ENCODE results near the gene SPC25. TPM values are rescaled to one million over a fixed set of nuclear protein-coding genes. Genes with fewer than 3 reads are reported as not detected.
"Not testable (repeated sequence)": the region's sequence is repeated elsewhere in the genome, so short reads cannot be mapped to it uniquely, and the experiment has no call there.

The SPC25 gene
- total RNA-seq, 1 experiment from 2014 or later: 20.7 TPM

DNA sequence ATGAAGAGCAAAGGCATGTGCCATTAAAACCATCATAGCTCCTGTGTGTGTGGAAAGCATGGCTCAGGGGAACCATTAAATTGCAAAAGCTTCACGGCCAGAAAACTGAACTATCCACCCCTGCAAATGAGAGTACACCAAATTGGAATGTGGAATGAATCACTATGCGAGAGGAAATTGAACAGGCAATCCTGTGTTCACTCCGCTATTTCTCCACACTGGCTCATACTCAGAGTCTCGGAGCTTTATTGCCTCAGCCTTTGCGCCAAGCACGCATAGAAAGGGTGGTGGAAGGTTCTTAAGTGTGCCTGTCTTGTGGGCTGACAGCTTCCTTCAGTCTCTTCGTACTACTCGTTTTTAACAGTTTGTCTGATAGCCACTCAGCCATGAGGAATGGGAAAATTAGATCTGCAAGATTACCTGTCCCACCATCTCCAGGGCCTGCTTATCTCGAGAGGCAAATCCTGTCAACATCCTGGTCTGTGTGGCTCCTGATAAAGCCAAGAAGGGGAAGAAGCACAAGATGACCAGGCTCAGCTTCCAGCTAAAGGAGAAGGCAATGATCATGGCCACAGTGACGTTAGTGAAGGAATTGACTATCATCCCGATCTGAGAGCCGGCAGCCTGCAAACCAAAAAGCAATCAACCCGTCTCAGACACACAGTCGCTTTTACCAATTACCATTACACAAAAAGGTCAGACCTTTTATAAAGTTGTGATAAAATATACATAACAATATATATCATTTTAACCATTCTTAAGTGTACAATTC is 45.8 kb upstream of the SPC25 start:
- DNase-seq: no peak
- H3K4me1 ChIP-seq (replicated peaks; ENCODE audit: insufficient read depth): no peaks in the 10 kb centered on the region
- POLR2A ChIA-PET (ENCODE audit: unreplicated experiment): no interaction called here
- H4K20me1 ChIP-seq (ENCODE audit: insufficient read depth): no peaks in the 10 kb centered on the region
- no peaks in the 10 kb centered on the region for H3K9me3 ChIP-seq (ENCODE audit: insufficient read depth, low read depth)
- H3K4me2 ChIP-seq: no peak overlapping the region
- H3K36me3 ChIP-seq (ENCODE audit: low read depth): no peaks in the 10 kb centered on the region
- TF ChIP-seq CTCF (conservative IDR thresholded peaks at IDR 0.05) (no peak), EZH2 (IDR thresholded peaks at IDR 0.05; ENCODE audit: low read depth) (no peak)
- H3K27me3 ChIP-seq (ENCODE audit: insufficient read depth, low read depth): no peaks in the 10 kb centered on the region
- no peaks in the 10 kb centered on the region for H3K9me2 ChIP-seq (ENCODE audit: insufficient read depth)
- H2AFZ ChIP-seq: no peak overlapping the region
- CTCF ChIA-PET: no interaction called here
- BruUV-seq (replicated peaks): no TSS peak
- no peak overlapping the region for H3K27ac ChIP-seq
- H3K79me2 ChIP-seq (ENCODE audit: low read depth): no peaks in the 10 kb centered on the region
- H3K4me3 ChIP-seq: no peak overlapping the region
- intact Hi-C loops (cut with micrococcal nuclease; ENCODE audit: unreplicated experiment): no loop called here
- H3F3A ChIP-seq (ENCODE audit: insufficient read depth, low read depth): no peaks in the 10 kb centered on the region

DNA sequence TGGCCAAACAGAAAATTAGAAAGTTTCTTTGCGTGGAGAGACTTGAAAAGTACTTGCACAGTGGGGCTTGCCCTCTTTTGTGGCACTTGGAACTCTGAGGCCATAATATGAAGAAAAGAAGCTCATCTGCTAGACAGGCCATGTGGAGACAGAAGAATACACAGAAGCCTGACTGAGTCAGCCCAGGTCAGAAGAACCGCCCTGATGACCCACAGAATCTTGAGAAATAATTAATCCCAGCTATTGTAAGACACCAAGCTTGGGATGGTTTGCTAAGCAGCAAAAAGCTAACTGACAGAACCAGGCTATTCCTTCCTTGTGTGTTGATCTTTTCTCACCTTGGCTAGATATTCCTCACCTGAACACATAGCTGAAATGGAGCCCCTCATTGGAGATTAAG is 44.6 kb upstream of the SPC25 start:
- no peaks in the 10 kb centered on the region for H3K27me3 ChIP-seq (ENCODE audit: insufficient read depth, low read depth)
- no peaks in the 10 kb centered on the region for H3K79me2 ChIP-seq (ENCODE audit: low read depth)
- no TSS peak for BruUV-seq (replicated peaks)
- DNase-seq: no peak
- ChIA-PET POLR2A (ENCODE audit: unreplicated experiment) (no interaction called here), CTCF (no interaction called here)
- H3K36me3 ChIP-seq (ENCODE audit: low read depth): no peaks in the 10 kb centered on the region
- no peak for TF ChIP-seq CTCF (conservative IDR thresholded peaks at IDR 0.05)
- TF ChIP-seq EZH2 (IDR thresholded peaks at IDR 0.05; ENCODE audit: low read depth): no peak
- intact Hi-C loops (cut with micrococcal nuclease; ENCODE audit: unreplicated experiment): no loop called here
- H3K9me3 ChIP-seq (ENCODE audit: insufficient read depth, low read depth): no peaks in the 10 kb centered on the region
- no peak overlapping the region for H2AFZ ChIP-seq
- H3K27ac ChIP-seq: no peak overlapping the region
- no peak overlapping the region for H3K4me3 ChIP-seq
- H4K20me1 ChIP-seq (ENCODE audit: insufficient read depth): no peaks in the 10 kb centered on the region
- no peaks in the 10 kb centered on the region for H3F3A ChIP-seq (ENCODE audit: insufficient read depth, low read depth)
- no peaks in the 10 kb centered on the region for H3K9me2 ChIP-seq (ENCODE audit: insufficient read depth)
- no peak overlapping the region for H3K4me2 ChIP-seq
- no peaks in the 10 kb centered on the region for H3K4me1 ChIP-seq (replicated peaks; ENCODE audit: insufficient read depth)

GRCh38 chr2:168932174-168932573 is 41.9 kb upstream of the SPC25 start:
- H3K9me2 ChIP-seq (ENCODE audit: insufficient read depth); H3K36me3 ChIP-seq (ENCODE audit: low read depth); H3F3A ChIP-seq (ENCODE audit: insufficient read depth, low read depth); CTCF ChIA-PET; H3K27ac ChIP-seq; H2AFZ ChIP-seq; H3K4me2 ChIP-seq; H3K9me3 ChIP-seq (ENCODE audit: insufficient read depth, low read depth); H3K27me3 ChIP-seq (ENCODE audit: insufficient read depth, low read depth); POLR2A ChIA-PET (ENCODE audit: unreplicated experiment); H3K4me1 ChIP-seq (replicated peaks; ENCODE audit: insufficient read depth); H4K20me1 ChIP-seq (ENCODE audit: insufficient read depth); H3K79me2 ChIP-seq (ENCODE audit: low read depth); H3K4me3 ChIP-seq; intact Hi-C loops (cut with micrococcal nuclease; ENCODE audit: unreplicated experiment); DNase-seq; BruUV-seq (replicated peaks): not testable (repeated sequence)

- H3F3A ChIP-seq (ENCODE audit: insufficient read depth, low read depth): no peaks in the 10 kb centered on the region
- no TSS peak for BruUV-seq (replicated peaks)
- no peak overlapping the region for H3K27ac ChIP-seq
- no peak overlapping the region for H3K4me2 ChIP-seq
- H3K79me2 ChIP-seq (ENCODE audit: low read depth): no peaks in the 10 kb centered on the region
- no peak overlapping the region for H2AFZ ChIP-seq
- DNase-seq: no peak
- no peaks in the 10 kb centered on the region for H3K9me2 ChIP-seq (ENCODE audit: insufficient read depth)
- TF ChIP-seq EZH2 (IDR thresholded peaks at IDR 0.05; ENCODE audit: low read depth) (no peak), CTCF (conservative IDR thresholded peaks at IDR 0.05) (no peak)
- no peaks in the 10 kb centered on the region for H3K36me3 ChIP-seq (ENCODE audit: low read depth)
- no peaks in the 10 kb centered on the region for H3K9me3 ChIP-seq (ENCODE audit: insufficient read depth, low read depth)
- H4K20me1 ChIP-seq (ENCODE audit: insufficient read depth): no peaks in the 10 kb centered on the region
- no peak overlapping the region for H3K4me3 ChIP-seq
- CTCF ChIA-PET: no interaction called here
- no peaks in the 10 kb centered on the region for H3K27me3 ChIP-seq (ENCODE audit: insufficient read depth, low read depth)
- POLR2A ChIA-PET (ENCODE audit: unreplicated experiment): no interaction called here
- intact Hi-C loops (cut with micrococcal nuclease; ENCODE audit: unreplicated experiment): no loop called here
- H3K4me1 ChIP-seq (replicated peaks; ENCODE audit: insufficient read depth): no peaks in the 10 kb centered on the region
Measured at GRCh38 chr2:168930242-168930641, 40.0 kb upstream of the SPC25 start.

All from PC-9 (cell line).